Small intestine (tissue), 7 donors: ENCODE results near the gene NTRK3. TPM values are rescaled to one million over a fixed set of nuclear protein-coding genes. Genes with fewer than 3 reads are reported as not detected.

Experiments used
- DNase-seq, 2 donors: peaks; one replicate each; pipeline versions ENCODE4 v3.0.0 to v3.0.0-alpha.2; 2013
- FAIRE-seq: peaks from 2 replicates; lab custom pipeline; 2012; peaks lifted over from hg19 to GRCh38; lab: Jason Lieb, UNC
- H3K27ac ChIP-seq, 3 donors: one replicate each; pipeline ENCODE4 v1.5.1; 2013; ENCODE audit warnings: low read length in 2 of 3, mild to moderate bottlenecking in 2 of 3, control low read depth in 1 of 3, inconsistent platforms in 1 of 3, low read depth in 1 of 3, moderate library complexity in 1 of 3
- H3K27me3 ChIP-seq, 3 donors: one replicate each; pipeline ENCODE4 v1.6.1; 2013; ENCODE audit warnings: low read length in 3 of 3, inconsistent platforms in 1 of 3; ENCODE audit not compliant: control insufficient read depth in 3 of 3, insufficient read depth in 3 of 3
- H3K36me3 ChIP-seq, 3 donors: one replicate each; pipeline ENCODE4 v1.6.1; 2013; ENCODE audit warnings: low read length in 3 of 3, inconsistent platforms in 1 of 3, low read depth in 1 of 3, mild to moderate bottlenecking in 1 of 3, moderate library complexity in 1 of 3; ENCODE audit not compliant: control insufficient read depth in 3 of 3, insufficient read depth in 2 of 3
- H3K4me1 ChIP-seq, 3 donors: one replicate each; pipeline ENCODE4 v1.6.1; 2013; ENCODE audit warnings: low read length in 2 of 3, inconsistent platforms in 1 of 3, low read depth in 1 of 3, mild to moderate bottlenecking in 1 of 3, moderate library complexity in 1 of 3; ENCODE audit not compliant: control insufficient read depth in 3 of 3, insufficient read depth in 2 of 3
- H3K4me3 ChIP-seq, 3 donors: one replicate each; pipeline ENCODE4 v1.5.1; 2013; ENCODE audit warnings: low read length in 3 of 3, control low read depth in 1 of 3, inconsistent platforms in 1 of 3, low read depth in 1 of 3, mild to moderate bottlenecking in 1 of 3, moderate library complexity in 1 of 3
- H3K9me3 ChIP-seq, 2 donors: one replicate each; pipeline ENCODE4 v1.6.1; 2013; ENCODE audit warnings: low read depth in 1 of 2, low read length in 1 of 2; ENCODE audit not compliant: control insufficient read depth in 2 of 2, insufficient read depth in 1 of 2
- WGBS, 3 donors: extraction: QIAGEN DNeasy Blood & Tissue Kit; methylation state at CpG; one replicate each; pipeline ENCODE4 v1.1.7; 2013; 5-methylcytosine and 5-hydroxymethylcytosine counted together
- polyA plus RNA-seq, 4 donors: library from polyadenylated mRNA; stranded (reverse) in 3 of 4; unstranded in 1 of 4; fragments of 200-250 nt in 3 of 4; fragments of 120-200 nt in 1 of 4; gene quantifications; one replicate each; pipeline versions ENCODE4 v1.2.1 to v1.2.3, GENCODE V29; 2013
- donor health status: healthy with polysubstance abuse.
- donor health status: control.
- donor health status: control.
- donor health status: Bipolar disorder and iron deficiency.
- donor health status: healthy.

NTRK3 gene
- polyA plus RNA-seq, 4 donors, result under 0.01 to 3.6 (median 0.52) TPM; not detected in 1

DNA sequence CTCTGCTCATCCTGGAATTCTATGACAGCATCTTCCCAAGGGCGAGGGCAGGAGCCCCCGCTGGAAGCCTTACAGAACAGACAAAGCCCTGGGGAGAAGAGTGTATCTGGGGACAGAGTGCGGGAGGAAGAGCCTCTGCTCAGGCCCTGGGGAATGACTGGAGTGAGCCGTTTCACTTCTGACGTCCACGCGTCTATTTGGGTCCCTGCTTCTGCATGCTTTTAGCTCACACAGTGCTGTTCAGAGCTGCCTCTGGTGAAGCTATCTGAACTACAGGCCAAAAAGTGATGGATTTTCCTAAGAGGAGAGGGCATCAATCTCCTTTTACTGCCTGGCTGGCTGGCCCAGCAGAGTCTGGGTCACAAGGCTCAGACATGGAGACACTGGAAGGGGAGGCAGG lies 311.8 kb downstream of the NTRK3 start:
- Histone ChIP-seq H3K4me1 (no peaks in the 10 kb centered on the region), H3K9me3 (no peaks in the 10 kb centered on the region), H3K4me3 (no peak overlapping the region), H3K27me3 (no peaks in the 10 kb centered on the region), H3K27ac (no peak overlapping the region), H3K36me3 (no peaks in the 10 kb centered on the region)
- FAIRE-seq, result no peak
- DNase-seq, result no peak
- 70 to 81% (median 80%) methylated on average over 7 of the region's 7 CpGs for WGBS, 3 donors

DNA sequence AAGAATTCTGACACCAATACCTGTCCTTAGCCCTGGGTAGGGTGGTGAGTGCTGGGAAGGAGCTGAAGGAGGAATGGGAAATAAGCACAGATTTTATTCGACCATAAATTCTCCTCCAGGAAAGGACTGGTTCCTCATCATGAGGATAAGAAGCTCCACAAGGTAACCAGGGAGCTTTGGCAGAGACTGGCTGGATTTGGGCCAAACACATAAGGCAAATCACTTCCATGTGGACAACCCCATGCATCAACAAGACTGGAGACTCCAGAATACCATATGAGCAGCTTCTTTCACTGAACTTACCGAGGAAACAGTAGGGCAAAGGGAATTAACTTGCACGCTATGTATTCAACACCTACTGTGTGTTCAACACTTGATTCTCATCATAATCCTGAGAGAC lies 312.5 kb downstream of the NTRK3 start:
- WGBS, 3 donors, result 66 to 72% (median 68%) methylated on average over 3 of the region's 3 CpGs
- H3K36me3 ChIP-seq, result no peaks in the 10 kb centered on the region
- DNase-seq (no peak), FAIRE-seq (no peak)
- H3K27me3 ChIP-seq, result no peaks in the 10 kb centered on the region
- H3K27ac ChIP-seq, result no peak overlapping the region
- H3K4me3 ChIP-seq, result no peak overlapping the region
- H3K4me1 ChIP-seq, result no peaks in the 10 kb centered on the region
- no peaks in the 10 kb centered on the region for H3K9me3 ChIP-seq

DNA sequence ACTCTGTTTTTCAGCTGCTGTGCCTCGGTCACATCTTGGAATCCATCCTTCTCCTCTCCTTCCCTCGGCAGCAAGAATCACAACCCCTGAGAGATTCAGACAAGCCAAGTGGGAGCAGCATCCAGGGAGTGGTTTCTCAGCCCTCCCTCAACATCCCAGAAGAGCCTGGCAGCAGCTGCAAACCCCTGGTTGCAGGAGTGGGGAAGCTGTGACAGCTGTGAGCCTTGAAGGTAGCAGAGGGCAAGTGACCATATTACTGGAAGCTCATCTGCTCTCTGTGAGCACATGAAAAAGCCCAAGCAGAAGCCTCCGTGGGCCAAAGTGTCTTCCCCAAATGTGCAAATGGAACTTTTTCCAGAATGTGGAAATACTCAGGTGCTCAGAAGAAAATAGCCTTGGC lies 312.9 kb downstream of the NTRK3 start:
- FAIRE-seq (no peak), DNase-seq (no peak)
- no peak overlapping the region for H3K4me3 ChIP-seq
- 53 to 67% (median 65%) methylated on average over 3 of the region's 3 CpGs for WGBS, 3 donors
- H3K36me3 ChIP-seq, result no peaks in the 10 kb centered on the region
- H3K4me1 ChIP-seq, result no peaks in the 10 kb centered on the region
- no peaks in the 10 kb centered on the region for H3K27me3 ChIP-seq
- H3K27ac ChIP-seq, result no peak overlapping the region
- no peaks in the 10 kb centered on the region for H3K9me3 ChIP-seq

DNA sequence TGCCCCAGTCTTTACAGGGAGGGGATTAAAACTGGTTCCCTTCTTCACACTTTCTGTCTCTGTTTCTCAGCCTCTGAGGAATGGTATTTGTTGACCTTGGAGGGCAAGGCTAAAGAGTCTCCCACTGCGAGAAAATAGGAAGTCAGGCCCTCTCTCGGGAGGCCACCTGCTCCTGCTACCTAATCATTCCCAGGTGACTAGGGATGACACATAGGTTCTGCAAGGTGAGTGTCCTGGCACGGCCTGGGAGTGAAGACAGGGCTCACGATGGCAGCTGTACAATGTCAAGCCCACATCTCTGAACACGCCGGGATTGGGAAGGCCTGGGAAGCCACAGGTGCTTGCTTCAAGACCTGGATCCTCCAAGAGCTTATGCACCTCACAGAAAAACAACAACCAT lies 314.2 kb downstream of the NTRK3 start:
- no peak overlapping the region for H3K4me3 ChIP-seq
- H3K4me1 ChIP-seq, result no peaks in the 10 kb centered on the region
- H3K36me3 ChIP-seq, result no peaks in the 10 kb centered on the region
- no peak overlapping the region for H3K27ac ChIP-seq
- no peaks in the 10 kb centered on the region for H3K27me3 ChIP-seq
- WGBS, 3 donors, result 55 to 71% (median 59%) methylated on average over 6 of the region's 6 CpGs
- FAIRE-seq (no peak), DNase-seq (no peak)
- H3K9me3 ChIP-seq, result no peaks in the 10 kb centered on the region

DNA sequence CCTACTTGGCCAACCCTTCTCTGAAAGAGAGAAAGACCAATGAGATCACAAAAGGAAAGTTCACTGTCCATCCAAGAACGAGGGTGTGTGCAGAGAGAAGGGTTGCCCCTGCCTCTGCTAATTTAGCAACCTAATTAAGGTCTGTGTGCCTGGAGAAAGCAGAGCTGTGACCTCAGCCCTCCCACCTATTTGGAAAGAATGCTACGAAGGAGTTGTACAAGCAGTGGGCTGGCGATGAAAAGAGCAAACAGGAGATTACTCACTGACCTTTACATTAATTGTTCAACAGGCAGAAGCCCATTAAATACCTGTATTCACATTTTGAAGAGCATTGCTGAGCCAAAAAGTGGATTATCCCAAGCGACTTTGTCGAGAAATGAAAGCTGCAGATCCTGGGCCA lies 314.9 kb downstream of the NTRK3 start:
- no peaks in the 10 kb centered on the region for H3K27me3 ChIP-seq
- FAIRE-seq (no peak), DNase-seq (no peak)
- H3K4me3 ChIP-seq, result no peak overlapping the region
- no peaks in the 10 kb centered on the region for H3K36me3 ChIP-seq
- H3K9me3 ChIP-seq, result no peaks in the 10 kb centered on the region
- H3K27ac ChIP-seq, result no peak overlapping the region
- 49 to 64% (median 53%) methylated on average over 5 of the region's 5 CpGs for WGBS, 3 donors
- no peaks in the 10 kb centered on the region for H3K4me1 ChIP-seq

DNA sequence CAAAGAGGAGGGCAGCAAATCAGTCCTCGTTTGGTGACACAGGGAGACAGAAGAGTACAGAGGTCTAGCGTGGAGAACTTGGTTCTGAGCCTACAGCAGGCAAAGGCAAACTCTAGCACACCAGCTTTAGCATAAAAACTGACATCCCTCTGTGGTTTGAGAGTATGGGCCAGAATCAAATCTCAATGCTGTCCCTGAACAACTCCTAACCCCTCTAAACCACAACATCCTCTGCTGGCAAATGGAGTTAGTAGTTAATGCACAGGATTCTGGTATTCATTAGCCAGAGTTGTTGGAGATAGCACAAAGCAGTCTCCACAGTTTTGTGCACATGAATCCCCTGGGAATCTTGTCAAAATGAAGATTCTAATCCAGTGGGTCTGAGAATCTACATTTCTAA lies 315.8 kb downstream of the NTRK3 start:
- no peak overlapping the region for H3K27ac ChIP-seq
- no peaks in the 10 kb centered on the region for H3K27me3 ChIP-seq
- H3K36me3 ChIP-seq, result no peaks in the 10 kb centered on the region
- no peak for DNase-seq
- H3K9me3 ChIP-seq, result no peaks in the 10 kb centered on the region
- 43 to 56% (median 56%) methylated on average over 2 of the region's 2 CpGs for WGBS, 3 donors
- H3K4me1 ChIP-seq, result no peaks in the 10 kb centered on the region
- no peak for FAIRE-seq
- H3K4me3 ChIP-seq, result no peak overlapping the region

DNA sequence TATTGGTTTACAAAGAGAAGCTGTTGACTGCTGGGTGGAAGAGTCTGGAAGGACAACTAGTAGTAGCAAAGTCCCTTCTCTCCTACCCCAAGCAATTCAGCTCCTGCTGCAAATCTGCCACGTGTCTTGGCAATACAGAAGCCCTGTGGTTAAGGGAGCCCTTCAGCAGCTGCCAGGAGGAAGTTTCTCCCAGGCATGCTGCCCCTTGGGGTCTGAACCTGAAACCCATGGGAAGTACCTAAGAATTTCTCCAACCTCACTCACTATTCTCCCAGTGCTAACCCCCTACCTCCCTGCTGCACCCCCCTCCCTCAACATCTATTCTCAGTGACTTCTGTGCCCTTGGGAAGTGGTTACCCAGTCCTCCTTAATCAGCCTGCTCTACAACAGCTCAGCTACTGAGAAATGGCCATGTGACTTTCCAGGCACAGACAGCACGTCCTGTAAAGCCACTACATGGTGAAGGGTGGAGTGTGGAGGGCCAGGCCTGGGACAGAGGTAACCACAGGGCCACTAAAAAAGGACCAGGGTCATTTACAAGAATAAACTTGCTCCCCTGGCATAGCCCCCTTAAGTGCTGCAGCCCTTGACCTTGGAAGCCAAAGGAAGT lies 316.6 kb downstream of the NTRK3 start:
- H3K27me3 ChIP-seq, result no peaks in the 10 kb centered on the region
- no peaks in the 10 kb centered on the region for H3K4me1 ChIP-seq
- H3K4me3 ChIP-seq, result no peak overlapping the region
- DNase-seq (no peak), FAIRE-seq (no peak)
- 6 to 28% (median 10%) methylated on average over 2 of the region's 2 CpGs for WGBS, 3 donors
- H3K27ac ChIP-seq, result no peak overlapping the region
- H3K36me3 ChIP-seq, result no peaks in the 10 kb centered on the region
- no peaks in the 10 kb centered on the region for H3K9me3 ChIP-seq

DNA sequence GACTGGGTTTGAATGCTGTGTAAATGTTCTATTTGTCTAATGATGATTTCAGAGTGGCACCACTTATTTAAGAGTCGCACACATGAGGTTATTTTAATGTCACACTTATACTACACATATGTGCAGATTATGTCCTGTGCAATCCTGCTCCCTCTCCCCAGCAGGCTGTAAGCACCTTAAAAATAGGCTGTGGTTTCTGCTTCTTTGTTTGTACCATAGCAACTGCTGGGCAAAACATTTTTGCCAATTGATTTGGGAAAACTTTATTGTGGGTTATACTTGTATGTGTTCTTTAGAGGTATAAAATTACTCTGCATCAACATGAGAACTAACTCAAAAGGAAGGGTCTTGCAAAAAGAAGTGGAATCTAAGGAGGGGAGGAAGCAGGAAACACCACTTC lies 318.5 kb downstream of the NTRK3 start:
- Histone ChIP-seq H3K4me1 (no peaks in the 10 kb centered on the region), H3K27ac (no peak overlapping the region), H3K4me3 (no peak overlapping the region), H3K27me3 (no peaks in the 10 kb centered on the region), H3K9me3 (no peaks in the 10 kb centered on the region), H3K36me3 (no peaks in the 10 kb centered on the region)
- FAIRE-seq (no peak), DNase-seq (no peak)
- 59 to 84% (median 76%) methylated on average over 1 of the region's 1 CpG for WGBS, 3 donors

DNA sequence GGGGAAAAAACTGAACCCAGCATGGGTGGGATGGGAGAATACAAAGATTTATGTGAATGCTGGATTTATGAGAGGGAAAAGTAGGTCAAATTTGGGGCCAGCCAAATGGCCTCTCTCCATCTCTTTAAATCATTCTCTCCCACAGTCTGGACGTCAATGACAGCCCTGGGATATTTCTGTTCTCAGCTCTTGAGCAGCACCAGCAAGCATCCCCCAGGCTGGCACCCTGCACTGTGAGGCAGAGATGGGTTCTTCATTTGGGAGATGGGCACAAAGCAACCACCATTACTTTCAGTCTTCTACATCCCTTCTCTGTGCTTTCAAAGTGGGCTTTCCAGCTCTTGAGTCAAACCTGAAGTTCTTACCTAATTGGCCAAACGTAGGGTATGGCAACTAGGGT lies 321.0 kb downstream of the NTRK3 start:
- Histone ChIP-seq H3K9me3 (no peaks in the 10 kb centered on the region), H3K27ac (no peak overlapping the region), H3K4me3 (no peak overlapping the region), H3K36me3 (no peaks in the 10 kb centered on the region), H3K27me3 (no peaks in the 10 kb centered on the region), H3K4me1 (no peaks in the 10 kb centered on the region)
- WGBS, 3 donors, result 34 to 66% (median 41%) methylated on average over 2 of the region's 2 CpGs
- DNase-seq (no peak), FAIRE-seq (no peak)
